ENCODE data around the gene COG5.
A peak's percentile ranks its signal among the peaks of the same experiment; 100 is the strongest.

COG5 gene

DNA sequence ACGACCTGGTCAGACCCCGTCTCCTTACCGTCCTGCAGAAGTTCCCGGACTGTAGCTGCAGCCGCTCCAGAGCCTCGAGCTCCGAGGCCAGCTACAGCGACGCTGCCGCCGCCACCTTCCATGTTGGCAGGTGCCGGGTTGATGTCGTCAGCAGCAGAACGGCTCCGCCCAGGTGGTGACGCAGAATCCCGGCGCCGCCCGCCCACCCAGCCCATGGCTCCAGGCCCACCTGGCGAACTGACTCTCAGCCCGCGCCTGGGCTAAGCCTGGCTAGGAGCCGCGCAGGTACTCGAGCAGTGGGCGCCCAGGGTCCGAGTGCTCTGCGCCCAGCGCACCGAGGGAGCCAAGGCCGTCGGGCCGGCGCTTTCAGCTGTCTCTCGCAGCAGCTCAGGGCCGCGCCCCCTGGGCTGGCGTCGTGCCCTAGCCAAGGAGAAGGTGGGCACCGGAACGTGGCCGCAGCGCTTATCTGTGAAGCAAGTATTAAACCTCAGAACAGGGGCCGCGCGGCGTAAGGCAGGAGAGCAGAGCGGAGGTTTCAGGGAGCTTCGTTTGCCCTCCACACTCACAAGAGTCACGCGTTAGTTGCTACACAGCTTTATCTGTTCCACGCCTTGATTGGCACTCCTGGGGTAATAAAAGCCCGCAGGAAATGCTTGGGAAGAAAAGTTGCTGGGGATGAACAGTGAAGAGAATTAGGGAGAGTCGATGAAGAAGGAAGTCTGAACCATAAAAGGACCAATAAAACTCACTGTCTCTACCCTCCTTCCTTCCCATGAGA lies at the start of gene COG5, which contains the start of gene DUS4L:
Gene COG5, minus strand, starts transcription at position 146 of the 778 bp plus-strand sequence. Its CDS starts 24 bp downstream, at position 122.
Gene DUS4L, plus strand, starts transcription at position 197 of the 778 bp plus-strand sequence. CDS start 3,100 bp downstream, outside the sequence.
- H3K4me3 ChIP-seq (ENCODE audit: low read depth, low read length): peak within 1 kb of the TSS; percentile 96

DNA sequence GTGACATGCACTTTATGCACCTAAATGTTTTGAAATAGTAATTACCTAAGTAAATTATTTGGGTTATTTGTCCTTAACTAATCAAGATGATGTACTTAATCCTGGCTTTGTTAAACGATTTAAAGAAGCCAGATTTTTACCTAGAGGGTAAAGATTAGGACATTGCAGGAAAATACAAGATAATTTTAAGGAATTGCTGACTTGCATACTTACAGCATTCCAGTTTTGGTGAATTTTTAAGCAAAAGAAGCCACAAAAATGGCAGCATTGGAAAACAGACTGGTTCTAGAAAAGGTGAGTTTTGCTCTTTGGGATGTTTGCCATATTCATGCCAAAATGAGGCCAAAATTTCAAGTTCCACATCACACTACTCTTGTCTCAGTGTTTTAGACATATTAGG lies 49.7 kb upstream of the COG5 start:
- H3K4me3 ChIP-seq (ENCODE audit: low read depth, low read length): no peak overlapping the region

DNA sequence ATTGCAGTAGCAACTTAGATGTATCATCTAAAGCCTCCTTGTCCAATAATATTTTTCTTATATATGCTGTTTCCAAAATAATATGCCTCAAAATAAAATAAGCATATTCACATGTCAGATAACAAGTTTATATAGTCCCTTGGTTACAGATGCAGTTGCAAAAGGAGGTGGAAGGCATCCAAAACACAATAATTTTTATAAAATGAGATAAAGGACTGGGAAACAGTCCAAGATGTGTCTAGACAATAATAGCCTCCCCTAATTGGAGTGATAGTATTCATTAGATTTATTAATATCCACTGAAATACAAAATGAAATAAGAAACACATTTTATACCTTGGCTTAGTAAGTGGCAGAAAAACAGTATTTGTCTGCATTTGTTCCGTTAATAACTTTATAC lies 46.6 kb upstream of the COG5 start:
- no peak overlapping the region for H3K4me3 ChIP-seq (ENCODE audit: low read depth, low read length)

DNA sequence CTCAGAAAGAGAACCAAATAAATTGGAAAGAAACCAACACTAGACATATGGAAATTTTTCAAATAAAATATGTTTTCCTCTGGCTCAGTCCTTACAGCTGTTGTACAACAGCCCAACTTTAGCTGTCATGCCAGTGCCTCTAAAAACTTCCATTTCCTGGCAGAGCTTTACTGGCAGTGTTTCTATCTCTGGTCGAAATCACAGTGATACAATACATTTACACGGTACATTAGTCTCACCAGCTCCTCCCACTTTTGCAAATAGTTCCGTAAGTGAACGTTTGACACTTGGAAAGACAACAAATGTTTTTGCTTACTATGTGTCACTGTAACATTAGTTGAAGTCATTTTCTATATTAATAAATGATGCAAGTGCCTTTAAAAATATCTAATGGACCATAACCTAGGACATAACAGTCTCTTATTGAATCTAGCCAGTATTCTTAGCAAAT lies 46.1 kb upstream of the COG5 start:
- H3K4me3 ChIP-seq (ENCODE audit: low read depth, low read length): no peak overlapping the region

DNA sequence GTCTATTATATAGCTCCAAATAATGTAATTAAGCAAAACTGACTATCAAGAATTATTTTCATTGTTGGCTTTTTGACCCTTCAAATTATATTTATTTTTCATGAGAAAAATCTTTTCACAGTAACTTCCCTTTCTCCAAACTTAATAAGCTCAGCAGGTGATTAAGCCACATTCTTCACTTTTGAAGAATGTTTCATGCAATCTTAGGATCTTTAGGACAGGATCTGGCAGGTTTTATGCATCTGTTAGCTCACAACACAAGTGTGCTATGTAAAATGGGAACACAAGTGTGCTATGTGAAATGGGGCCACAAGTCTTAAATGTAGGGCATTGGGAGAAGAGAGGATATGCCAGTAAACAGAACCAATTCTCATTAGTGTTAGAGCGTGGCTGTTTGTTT lies 42.6 kb upstream of the COG5 start:
- no peak overlapping the region for H3K4me3 ChIP-seq (ENCODE audit: low read depth, low read length)

DNA sequence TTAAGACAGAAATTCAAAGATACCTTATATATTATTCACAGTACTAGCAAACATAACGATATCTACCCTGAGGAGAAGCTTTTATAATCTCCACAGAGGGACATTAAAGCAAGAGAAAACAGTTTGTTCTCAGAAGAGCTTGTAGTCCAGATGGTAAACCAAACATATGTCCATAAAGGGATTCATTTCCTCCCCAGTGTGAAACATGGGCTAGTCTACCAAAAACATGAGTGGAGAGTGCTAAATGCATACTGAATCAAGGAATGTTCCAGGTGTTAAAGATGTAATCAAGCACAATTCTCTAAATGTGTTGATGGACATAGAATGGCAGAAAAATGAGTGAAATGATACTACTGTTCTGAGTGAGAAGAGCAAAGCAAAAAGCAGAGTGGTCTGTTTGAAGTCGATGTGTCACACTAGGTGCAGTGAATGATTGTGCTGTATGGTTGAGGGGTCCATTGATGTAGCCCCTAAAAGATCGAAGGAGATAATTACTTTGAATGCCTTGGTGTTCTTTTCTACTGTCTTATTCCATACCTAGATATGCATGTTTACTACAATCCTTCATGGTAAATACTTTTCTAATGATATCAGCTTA lies 41.6 kb upstream of the COG5 start:
- H3K4me3 ChIP-seq (ENCODE audit: low read depth, low read length): no peak overlapping the region

DNA sequence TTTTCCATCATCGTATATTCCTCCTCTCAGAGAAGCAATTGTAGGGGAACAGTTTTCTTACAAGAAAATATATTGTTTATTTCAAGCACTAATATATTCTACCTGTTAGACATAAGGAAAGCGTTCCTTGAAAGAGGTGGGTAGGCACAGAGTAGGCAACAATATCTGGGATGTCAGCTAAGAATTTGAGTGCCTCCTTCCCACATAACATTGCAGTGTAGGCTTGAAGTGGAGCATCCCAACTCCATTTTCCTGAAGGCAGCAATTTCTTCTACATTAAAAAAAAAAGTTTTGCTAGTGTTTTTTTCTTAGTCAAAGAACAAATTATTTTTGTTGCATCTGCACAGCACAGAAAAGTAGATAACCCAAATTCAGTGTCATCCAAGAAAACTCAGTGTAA lies 37.1 kb upstream of the COG5 start:
- H3K4me3 ChIP-seq (ENCODE audit: low read depth, low read length): no peak overlapping the region

DNA sequence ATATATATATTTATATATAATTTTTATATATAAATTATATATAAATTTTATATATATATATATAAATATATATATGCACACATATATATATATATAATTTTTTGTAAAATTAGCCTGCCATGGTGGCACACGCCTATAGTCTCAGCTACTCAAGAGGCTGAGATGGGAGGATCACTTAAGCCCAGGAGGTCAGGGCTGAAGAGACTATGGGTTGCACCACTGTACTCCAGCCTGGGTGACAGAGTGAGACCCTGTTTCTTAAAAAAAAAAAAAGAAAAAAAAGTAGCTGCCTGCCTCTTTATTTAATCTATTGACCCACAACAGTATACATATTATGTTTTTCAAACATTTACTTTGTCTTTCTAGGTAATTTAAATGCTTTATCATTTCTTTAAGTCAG lies 35.5 kb upstream of the COG5 start:
- no peak overlapping the region for H3K4me3 ChIP-seq (ENCODE audit: low read depth, low read length)

DNA sequence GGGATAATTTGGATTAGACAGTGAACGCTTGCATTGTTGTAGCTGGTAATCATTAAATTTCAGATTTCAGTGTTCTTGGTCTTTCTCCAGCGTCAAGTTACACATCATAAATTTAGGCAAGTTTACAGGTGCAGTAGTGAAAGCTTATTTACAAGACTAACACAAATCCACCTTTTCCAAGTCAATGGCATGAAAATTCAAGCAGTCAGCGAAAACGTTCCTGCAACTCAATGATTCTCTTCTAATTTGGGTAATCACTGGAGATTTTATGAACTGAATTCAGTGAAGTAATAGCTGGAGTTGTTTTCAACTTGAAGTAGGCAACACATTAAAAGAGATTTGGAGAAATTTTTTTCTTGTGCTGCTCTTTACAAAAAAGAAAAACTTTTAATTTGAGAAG lies 34.2 kb upstream of the COG5 start:
- no peak overlapping the region for H3K4me3 ChIP-seq (ENCODE audit: low read depth, low read length)

DNA sequence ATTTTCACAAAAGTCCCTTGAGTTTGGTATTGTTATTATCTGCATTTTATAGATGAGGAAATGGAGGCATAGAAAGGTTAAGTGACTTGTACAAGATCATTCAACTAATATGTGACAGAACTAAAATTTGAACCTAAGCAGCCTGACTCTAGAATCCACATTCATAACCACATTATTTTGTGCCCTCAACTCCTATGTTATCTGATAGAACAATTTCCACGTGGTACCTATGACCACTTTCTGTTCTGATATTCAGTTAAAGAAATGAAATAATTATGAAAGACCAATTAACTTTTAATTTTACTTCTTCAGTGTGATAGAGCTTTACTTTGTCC lies 33.8 kb upstream of the COG5 start:
- no peak overlapping the region for H3K4me3 ChIP-seq (ENCODE audit: low read depth, low read length)

DNA sequence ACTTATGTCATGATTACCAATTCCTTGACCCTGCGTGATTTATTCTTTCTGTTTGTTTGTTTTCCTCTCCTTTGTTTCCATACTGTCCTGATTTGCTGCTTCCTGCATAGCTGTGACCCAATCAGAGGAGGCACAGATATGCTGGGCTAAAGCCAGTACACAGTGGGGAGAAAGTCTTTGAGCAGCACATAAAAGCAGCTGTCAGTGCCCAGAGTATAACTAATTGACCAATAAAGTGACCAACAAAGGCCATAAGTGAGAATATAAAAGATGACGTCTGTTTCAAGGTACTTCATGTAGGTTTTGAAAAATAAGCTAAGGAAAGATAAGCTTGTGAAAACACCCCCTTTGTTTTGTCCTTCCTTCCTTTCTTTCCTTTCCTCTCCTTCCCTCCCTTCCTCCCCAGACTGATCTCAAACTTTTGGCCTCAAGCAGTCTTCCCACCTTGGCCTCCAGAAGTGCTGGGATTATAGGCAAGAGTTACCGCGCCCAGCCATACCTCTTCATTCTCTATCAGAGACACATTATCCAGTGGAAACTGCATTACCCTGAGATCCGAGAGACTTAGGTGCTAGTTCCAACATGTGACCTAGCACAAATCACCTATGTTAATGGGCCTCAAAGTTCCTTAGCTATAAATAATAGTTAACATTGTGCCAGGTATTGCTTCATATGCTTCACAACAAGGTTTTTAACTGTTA lies 33.3 kb upstream of the COG5 start:
- no peak overlapping the region for H3K4me3 ChIP-seq (ENCODE audit: low read depth, low read length)

DNA sequence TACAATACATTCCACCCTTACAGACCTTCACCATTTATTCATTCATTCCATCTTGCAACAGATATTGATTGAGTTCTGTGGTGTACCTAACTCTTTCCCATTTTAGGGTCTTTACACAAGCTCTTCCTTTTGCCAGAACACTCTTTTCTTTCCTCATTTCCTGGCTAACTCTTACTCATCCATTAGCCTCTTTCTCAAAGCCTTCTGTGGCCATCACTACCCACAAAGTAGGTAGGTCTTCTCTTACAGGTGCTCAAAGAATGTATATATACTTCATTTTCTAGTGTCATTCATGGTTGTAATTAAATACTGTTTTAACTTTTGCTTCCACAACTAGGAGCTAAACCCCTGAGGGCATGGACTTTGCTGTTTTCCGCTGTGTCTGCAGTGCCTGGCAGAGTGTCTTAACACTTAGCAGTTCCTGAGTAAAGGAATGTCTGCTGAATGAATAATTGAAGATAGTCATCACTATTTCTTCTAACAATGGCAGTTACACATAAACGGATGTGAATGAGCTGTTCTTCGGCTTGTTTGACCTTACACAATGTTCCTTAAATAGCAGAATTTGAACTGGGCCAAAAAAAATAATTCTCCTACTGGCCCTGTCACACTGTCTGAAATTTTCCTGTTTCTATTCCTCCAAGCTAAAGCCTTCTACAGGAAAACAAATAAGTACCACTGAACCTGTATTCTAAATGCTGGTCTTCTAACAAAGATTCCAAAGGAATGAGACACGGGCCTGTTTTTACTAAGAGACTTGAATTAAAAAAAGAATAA lies 31.4 kb upstream of the COG5 start:
- no peak overlapping the region for H3K4me3 ChIP-seq (ENCODE audit: low read depth, low read length)

DNA sequence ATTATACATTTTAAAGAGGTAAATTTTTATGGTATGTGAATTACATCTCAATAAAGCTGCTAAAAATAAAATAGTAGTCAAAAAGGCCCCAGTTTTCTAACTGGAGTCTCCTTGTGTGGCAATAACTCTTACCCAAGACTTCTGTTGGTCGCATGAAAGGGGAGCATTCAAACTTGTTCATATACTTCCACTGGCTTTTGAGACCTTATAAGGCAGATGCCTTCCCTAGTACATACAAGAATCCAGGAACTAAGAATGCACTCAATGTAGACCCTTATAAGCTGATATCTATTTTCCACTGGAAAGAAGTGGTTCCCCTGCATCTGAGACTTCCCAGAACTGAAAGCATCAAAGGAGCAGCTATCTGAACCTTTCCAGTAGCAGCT lies 29.3 kb upstream of the COG5 start:
- no peak overlapping the region for H3K4me3 ChIP-seq (ENCODE audit: low read depth, low read length)

DNA sequence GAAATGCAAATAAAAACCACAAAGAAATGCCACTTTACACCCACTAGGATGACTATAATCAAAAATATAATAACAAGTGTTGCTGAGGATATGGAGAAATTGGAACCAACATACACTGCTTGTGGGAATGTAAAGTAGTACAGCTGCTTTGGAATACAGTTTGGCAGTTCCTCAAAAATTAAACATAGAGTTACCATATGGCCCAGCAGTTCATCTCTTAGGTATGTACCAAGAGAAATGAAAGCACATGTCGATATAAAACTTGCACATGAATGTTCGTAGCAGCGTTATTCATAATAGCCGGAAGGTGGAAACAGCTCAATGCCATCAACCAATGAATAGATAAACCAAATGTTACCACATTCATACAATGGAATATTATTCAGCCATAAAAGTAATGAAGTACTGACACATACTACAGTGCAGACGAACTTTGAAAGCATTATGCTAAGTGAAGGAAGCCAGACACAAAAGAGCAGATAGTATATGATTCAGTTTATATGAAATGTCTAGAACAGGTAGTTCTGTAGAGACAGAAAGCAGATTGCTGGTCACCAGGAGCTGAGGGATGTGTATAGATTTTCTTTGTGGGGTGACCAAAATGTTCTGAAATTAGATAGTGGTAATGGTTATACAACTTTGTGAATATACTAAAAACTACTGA lies 28.8 kb upstream of the COG5 start:
- H3K4me3 ChIP-seq (ENCODE audit: low read depth, low read length): no peak overlapping the region

DNA sequence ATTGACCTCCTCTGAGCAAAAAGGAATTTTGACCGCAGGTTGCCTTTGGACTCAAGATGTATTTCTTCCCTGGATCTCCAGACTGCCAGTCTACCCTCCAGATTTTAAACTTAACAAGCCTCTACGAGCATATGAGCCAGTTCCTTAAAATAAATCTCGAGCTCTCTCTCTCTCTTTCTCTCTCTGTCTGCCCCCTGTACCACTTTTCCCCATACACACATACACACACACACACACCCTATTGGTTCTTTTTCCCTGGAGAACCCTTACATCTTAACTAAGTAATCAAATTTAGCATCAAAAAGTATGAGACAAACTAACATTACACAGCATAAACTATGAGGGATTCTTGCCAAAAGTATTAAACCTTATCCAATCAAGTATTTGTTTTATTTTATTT lies 27.7 kb upstream of the COG5 start:
- no peak overlapping the region for H3K4me3 ChIP-seq (ENCODE audit: low read depth, low read length)

DNA sequence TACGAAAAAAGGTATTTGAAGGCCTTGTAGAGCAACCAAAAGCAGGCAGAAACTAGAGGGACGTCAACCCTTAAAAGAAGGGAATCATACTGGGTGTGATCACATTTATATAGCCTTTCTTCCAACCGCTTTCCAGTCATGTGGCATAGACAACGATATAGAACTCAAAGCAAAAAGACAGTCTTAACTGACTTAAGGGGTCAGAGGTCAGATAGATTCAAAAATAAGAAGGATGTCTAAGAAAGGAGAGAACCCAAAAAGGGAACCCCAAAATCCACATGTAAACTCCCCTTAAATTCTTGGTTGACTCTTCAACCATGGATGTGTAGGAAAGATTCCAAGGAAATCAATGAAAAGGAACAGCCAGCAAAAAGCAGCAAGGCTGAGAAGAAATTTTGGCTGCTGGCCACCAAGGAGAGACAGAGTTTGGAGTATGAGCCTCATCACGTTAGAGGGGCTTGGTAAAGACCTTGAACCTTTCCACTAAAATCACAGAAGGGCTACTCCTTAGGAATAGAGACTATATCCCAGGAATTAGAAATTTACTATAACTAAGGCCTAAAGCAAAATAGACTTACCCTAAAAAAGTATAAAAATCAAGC lies 24.9 kb upstream of the COG5 start:
- no peak overlapping the region for H3K4me3 ChIP-seq (ENCODE audit: low read depth, low read length)

DNA sequence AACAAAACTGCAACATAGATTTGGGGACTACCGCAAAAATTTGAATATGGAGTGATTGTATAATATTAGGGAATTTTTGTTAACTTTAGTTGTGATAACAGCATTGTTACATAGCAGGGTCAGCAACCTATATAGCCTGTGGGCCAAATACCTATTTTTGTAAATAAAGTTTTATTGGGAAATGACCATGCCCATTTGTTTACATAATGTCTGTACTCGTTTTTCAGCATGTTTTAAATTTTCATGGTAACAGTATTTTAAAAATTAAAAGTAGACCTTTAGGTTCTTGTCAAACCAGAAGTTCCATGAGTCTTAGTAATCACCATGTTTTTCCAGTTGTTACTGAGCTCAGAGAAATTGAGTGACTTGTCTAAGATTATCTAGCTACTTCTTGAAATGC lies 21.0 kb upstream of the COG5 start:
- H3K4me3 ChIP-seq (ENCODE audit: low read depth, low read length): no peak overlapping the region

DNA sequence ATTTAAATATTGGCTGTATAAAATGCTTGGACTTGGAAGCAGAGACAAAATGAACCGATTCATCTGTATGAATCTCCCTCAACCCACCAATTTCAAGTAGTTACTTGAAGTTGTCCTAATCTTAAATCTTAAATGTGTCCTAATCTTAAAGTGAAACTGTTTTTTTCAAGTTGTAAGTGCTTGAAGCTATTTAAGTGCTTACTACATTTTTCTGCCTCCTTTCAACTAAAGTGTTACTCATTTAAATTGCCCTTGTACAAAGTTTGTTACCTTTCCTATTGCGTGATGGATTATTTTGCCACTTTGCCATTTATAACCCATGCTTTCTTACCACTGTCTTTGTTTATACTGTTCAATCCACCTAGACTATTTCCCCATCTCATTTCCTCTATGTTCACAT lies 19.2 kb upstream of the COG5 start:
- no peak overlapping the region for H3K4me3 ChIP-seq (ENCODE audit: low read depth, low read length)

DNA sequence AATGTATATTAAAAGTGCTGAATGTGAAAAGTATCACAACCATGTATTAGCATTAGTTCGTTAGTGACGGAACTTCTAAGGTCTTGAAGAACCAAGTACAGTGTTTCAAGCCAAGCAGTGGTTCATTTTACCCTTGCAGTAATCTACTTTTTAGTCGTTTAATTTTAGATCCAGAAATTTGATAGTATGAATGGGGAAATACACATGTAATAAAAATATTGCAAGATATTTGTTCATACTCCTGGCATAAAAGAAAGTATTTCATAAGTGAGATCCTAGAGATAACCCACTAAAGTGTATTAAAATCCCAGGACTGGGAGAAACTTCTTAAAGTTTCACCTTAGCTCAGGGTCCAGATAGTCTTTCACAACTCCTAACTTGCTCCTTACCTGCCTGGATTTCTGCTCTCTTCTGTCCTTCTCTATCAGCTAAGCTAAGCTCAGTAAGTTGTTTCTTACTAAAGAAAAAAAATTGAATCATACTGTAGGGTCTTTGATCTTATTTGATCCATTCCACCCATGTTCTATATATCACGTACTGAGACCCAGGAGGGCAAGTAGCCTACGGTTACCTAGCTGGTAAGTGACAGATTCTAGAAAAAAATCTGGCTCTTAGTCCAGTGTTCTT lies 17.8 kb upstream of the COG5 start:
- no peak overlapping the region for H3K4me3 ChIP-seq (ENCODE audit: low read depth, low read length)

All from iPS-11a (cell line).